Esophagus (tissue), 2 donors: ENCODE results near the gene RNF135. TPM values are rescaled to one million over a fixed set of nuclear protein-coding genes. Genes with fewer than 3 reads are reported as not detected.
"Not testable (repeated sequence)": the region's sequence is repeated elsewhere in the genome, so short reads cannot be mapped to it uniquely, and the experiment has no call there.

Source experiments
- H3K27ac ChIP-seq, 2 donors: one replicate each; pipeline ENCODE4 v1.5.1; 2013; ENCODE audit warnings: low read depth in 2 of 2, mild to moderate bottlenecking in 2 of 2, inconsistent platforms in 1 of 2, low read length in 1 of 2, moderate library complexity in 1 of 2
- H3K27me3 ChIP-seq, 2 donors: one replicate each; pipeline ENCODE4 v1.6.1; 2013; ENCODE audit warnings: low read length in 2 of 2, control low read depth in 1 of 2, mild to moderate bottlenecking in 1 of 2; ENCODE audit not compliant: insufficient read depth in 2 of 2, control insufficient read depth in 1 of 2
- H3K36me3 ChIP-seq, 2 donors: one replicate each; pipeline ENCODE4 v1.6.1; 2013; ENCODE audit warnings: low read length in 1 of 2; ENCODE audit not compliant: control insufficient read depth in 2 of 2, insufficient read depth in 2 of 2
- H3K4me1 ChIP-seq, 2 donors: one replicate each; pipeline ENCODE4 v1.6.1; 2013; ENCODE audit warnings: low read length in 1 of 2; ENCODE audit not compliant: control insufficient read depth in 2 of 2, insufficient read depth in 2 of 2
- H3K4me3 ChIP-seq, 2 donors: one replicate each; pipeline ENCODE4 v1.5.1; 2013; ENCODE audit warnings: low read length in 2 of 2, mild to moderate bottlenecking in 2 of 2, low read depth in 1 of 2, moderate library complexity in 1 of 2
- H3K9me3 ChIP-seq, 2 donors: one replicate each; pipeline ENCODE4 v1.6.1; 2013; ENCODE audit warnings: mild to moderate bottlenecking in 2 of 2, low read depth in 1 of 2, low read length in 1 of 2, moderate library complexity in 1 of 2; ENCODE audit not compliant: control insufficient read depth in 2 of 2, insufficient read depth in 1 of 2
- WGBS, 2 donors: extraction: QIAGEN DNeasy Blood & Tissue Kit; methylation state at CpG; one replicate each; pipeline ENCODE4 v1.1.7; 2013; 5-methylcytosine and 5-hydroxymethylcytosine counted together
- polyA plus RNA-seq, 2 donors: library from polyadenylated mRNA; stranded (reverse); fragments of 200-250 nt; gene quantifications; one replicate each; pipeline ENCODE4 v1.2.3, GENCODE V29; 2013
- donor health status: healthy with polysubstance abuse.
- donor health status: Bipolar disorder and iron deficiency.

RNF135 gene
- polyA plus RNA-seq, 2 donors: 14.9 to 17.9 TPM

GRCh38 chr17:30967911-30968310 is 2.9 kb upstream of the RNF135 start:
- not testable (repeated sequence) for H3K9me3 ChIP-seq, H3K27me3 ChIP-seq, H3K27ac ChIP-seq, H3K4me3 ChIP-seq, H3K4me1 ChIP-seq, H3K36me3 ChIP-seq
- WGBS, 2 donors: 93% methylated on average over 13 of the region's 13 CpGs

- WGBS, 2 donors: 7 to 8% methylated on average over 31 of the region's 31 CpGs
Measured at GRCh38 chr17:30969989-30970830, 629 bp upstream of the RNF135 start.

GRCh38 chr17:30975042-30975820 is 4.4 kb downstream of the RNF135 start:
- no peak overlapping the region for H3K4me3 ChIP-seq
- no peaks in the 10 kb centered on the region for H3K9me3 ChIP-seq
- no peaks in the 10 kb centered on the region for H3K4me1 ChIP-seq
- peaks cover 2 to 3% of the 10 kb centered on the region in 2 donors for H3K36me3 ChIP-seq
- H3K27me3 ChIP-seq: no peaks in the 10 kb centered on the region
- 95 to 96% methylated on average over 8 of the region's 8 CpGs for WGBS, 2 donors
- H3K27ac ChIP-seq: no peak overlapping the region

More at GRCh38 chr17:30969989-30970830, 629 bp upstream of the RNF135 start:
- Histone ChIP-seq H3K4me3 (peak overlapping the region; percentile 86 to 95), H3K4me1 (no peaks in the 10 kb centered on the region), H3K9me3 (no peaks in the 10 kb centered on the region), H3K36me3 (peaks cover 0 to under 1% of the 10 kb centered on the region in 2 donors), H3K27ac (peak overlapping the region; percentile 97 to 98), H3K27me3 (no peaks in the 10 kb centered on the region)

- 95% methylated on average over 17 of the region's 33 CpGs; no CpG with 5 or more reads in 1 of the 2 donors for WGBS, 2 donors
- H3K36me3 ChIP-seq, H3K4me3 ChIP-seq, H3K27me3 ChIP-seq, H3K4me1 ChIP-seq, H3K27ac ChIP-seq, H3K9me3 ChIP-seq: not testable (repeated sequence)
Measured at GRCh38 chr17:30979919-30980318, 9.1 kb downstream of the RNF135 start.

- H3K36me3 ChIP-seq: peaks cover 0 to 3% of the 10 kb centered on the region in 2 donors
- no peaks in the 10 kb centered on the region for H3K9me3 ChIP-seq
- H3K27me3 ChIP-seq: no peaks in the 10 kb centered on the region
- H3K4me3 ChIP-seq: no peak overlapping the region
- 68 to 75% methylated on average over 8 of the region's 8 CpGs for WGBS, 2 donors
- no peaks in the 10 kb centered on the region for H3K4me1 ChIP-seq
- H3K27ac ChIP-seq: no peak overlapping the region
Measured at GRCh38 chr17:30981531-30982519, 11.0 kb downstream of the RNF135 start.

- no peak overlapping the region for H3K27ac ChIP-seq
- H3K4me1 ChIP-seq: no peaks in the 10 kb centered on the region
- H3K4me3 ChIP-seq: no peak overlapping the region
- no peaks in the 10 kb centered on the region for H3K9me3 ChIP-seq
- H3K36me3 ChIP-seq: peaks cover 0 to 3% of the 10 kb centered on the region in 2 donors
- no peaks in the 10 kb centered on the region for H3K27me3 ChIP-seq
- 92 to 100% methylated on average over 1 of the region's 1 CpG for WGBS, 2 donors
Measured at GRCh38 chr17:30982855-30983254, 12.0 kb downstream of the RNF135 start.

- no peak overlapping the region for H3K27ac ChIP-seq
- WGBS, 2 donors: 85 to 88% methylated on average over 3 of the region's 3 CpGs
- no peaks in the 10 kb centered on the region for H3K27me3 ChIP-seq
- H3K4me3 ChIP-seq: no peak overlapping the region
- no peaks in the 10 kb centered on the region for H3K9me3 ChIP-seq
- no peaks in the 10 kb centered on the region for H3K4me1 ChIP-seq
- H3K36me3 ChIP-seq: peaks cover 0 to 5% of the 10 kb centered on the region in 2 donors
Measured at GRCh38 chr17:30990458-30990857, 19.6 kb downstream of the RNF135 start.

- Histone ChIP-seq H3K4me3 (no peak overlapping the region), H3K36me3 (peaks cover 4 to 9% of the 10 kb centered on the region in 2 donors), H3K27me3 (no peaks in the 10 kb centered on the region), H3K4me1 (no peaks in the 10 kb centered on the region), H3K9me3 (no peaks in the 10 kb centered on the region), H3K27ac (no peak overlapping the region)
- 99% methylated on average over 3 of the region's 3 CpGs for WGBS, 2 donors
Measured at GRCh38 chr17:30992551-30992950, 21.7 kb downstream of the RNF135 start.

GRCh38 chr17:30995347-30995746 is 24.5 kb downstream of the RNF135 start:
- Histone ChIP-seq H3K27ac (no peak overlapping the region), H3K9me3 (no peaks in the 10 kb centered on the region), H3K4me1 (no peaks in the 10 kb centered on the region), H3K27me3 (no peaks in the 10 kb centered on the region), H3K4me3 (no peak overlapping the region), H3K36me3 (peaks cover 13 to 27% of the 10 kb centered on the region in 2 donors)
- WGBS, 2 donors: 99 to 100% methylated on average over 3 of the region's 3 CpGs
